Left cardiac atrium (tissue), 4 donors: Measurements from ENCODE around the gene HOGA1. TPM values are rescaled to one million over a fixed set of nuclear protein-coding genes. Genes with fewer than 3 reads are reported as not detected.
"Not testable (repeated sequence)": the region's sequence is repeated elsewhere in the genome, so short reads cannot be mapped to it uniquely, and the experiment has no call there.

Source experiments
- ATAC-seq, 2 donors: fragments of 200-7000 bp; cut with Tn5 transposase; one replicate each; pipeline ENCODE4 v1.9.1; 2020; ENCODE audit warnings: mild to moderate bottlenecking in 2 of 2, moderate library complexity in 2 of 2
- DNase-seq: peaks from one replicate; pipeline ENCODE4 v3.0.0-alpha.2; 2020
- intact Hi-C, 2 donors: fragments of 100-400 bp; cut with DNase I; formaldehyde crosslinking; loops; one replicate each; pipeline versions ENCODE4 v1.14.1 to v1.15.1; 2022 to 2023
- total RNA-seq, 2 donors: library from RNA; stranded (reverse); fragmentation: NEBNext Ultra II Directional; extraction: Animal tissue kit (Norgen Biotek cat#: 25700); gene quantifications; one replicate each; pipeline ENCODE4 v1.2.1, GENCODE V29; 2021
- donor health status: DM: no; HTN: yes; CAD: no.
- donor health status: DM: no; HTN: yes; CAD: no; lungs with severe emphysema.
- donor health status: DM: yes; HTN: yes; CAD: no.
- donor health status: Dilated cardiomyopathy.

HOGA1 gene
- total RNA-seq, 2 donors from 2014 or later = 7.7 to 13.2 TPM

GRCh38 chr10:97573021-97573420 is 11.2 kb upstream of the HOGA1 start:
- DNase-seq (no peak), ATAC-seq (peak in 1 of 2 donors; percentile 4)
- intact Hi-C loops = loop anchor here (2.0 to 5.0 kb wide), 2 partner anchors 38 to 39 kb away; no protein-coding TSS in a partner anchor

- intact Hi-C loops = loop anchor here (2.0 to 5.0 kb wide), 2 partner anchors 37 to 39 kb away; no protein-coding TSS in a partner anchor
- ATAC-seq (no peak), DNase-seq (no peak)
Observed at GRCh38 chr10:97573672-97574071, 10.5 kb upstream of the HOGA1 start.

- DNase-seq (peak; percentile 70), ATAC-seq (peak; percentile 48 to 78)
- intact Hi-C loops = loop anchor here in 1 of 2 donors (5.0 kb wide), 1 partner anchor 38 kb away; no protein-coding TSS in a partner anchor
Observed at GRCh38 chr10:97574374-97575126, 9.6 kb upstream of the HOGA1 start.

DNA sequence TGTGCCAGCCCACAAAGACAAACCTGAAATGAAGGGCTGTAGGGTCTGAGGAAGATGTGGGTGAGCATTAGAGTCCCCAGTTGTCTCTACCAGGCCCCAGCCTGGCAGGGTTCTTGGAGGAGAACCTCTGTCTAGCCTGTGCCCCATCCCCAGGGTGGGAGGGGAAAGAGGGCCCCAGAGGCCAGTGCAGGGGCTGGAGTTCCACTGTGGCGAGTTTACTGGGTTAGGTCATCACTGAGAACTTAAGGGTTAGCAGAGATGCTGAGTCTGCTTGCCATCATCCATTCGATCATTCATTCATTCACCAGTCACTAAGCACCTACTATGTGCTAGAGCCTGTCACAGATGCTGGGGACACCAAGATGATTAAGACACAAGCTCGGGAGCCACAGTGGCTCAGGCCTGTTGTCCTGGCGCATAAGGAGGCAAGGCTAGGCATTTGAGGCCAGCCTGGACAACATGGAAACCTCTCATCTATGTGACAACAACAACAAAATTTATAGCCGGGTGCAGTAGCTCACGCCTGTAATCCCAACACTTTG is 9.0 kb upstream of the HOGA1 start:
- no peak for DNase-seq
- ATAC-seq = peak in 1 of 2 donors; percentile 4
- intact Hi-C loops = no loop called here

DNA sequence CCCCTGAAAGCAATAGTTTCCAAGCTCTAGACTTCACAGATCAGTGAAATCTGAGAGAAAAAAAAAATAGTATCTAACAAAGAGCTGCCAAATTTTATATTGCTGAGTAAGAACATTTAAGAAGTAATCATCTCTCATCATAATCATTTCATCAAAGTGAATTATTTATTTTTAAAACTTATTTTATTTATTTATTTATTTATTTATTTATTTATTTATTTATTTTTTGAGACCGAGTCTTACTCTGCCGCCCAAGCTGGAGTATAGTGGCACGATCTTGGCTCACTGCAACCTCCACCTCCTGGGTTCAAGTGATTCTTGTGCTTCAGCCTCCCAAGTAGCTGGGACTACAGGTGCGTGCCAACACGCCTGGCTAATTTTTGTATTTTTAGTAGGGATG is 7.7 kb upstream of the HOGA1 start:
- ATAC-seq, intact Hi-C loops, DNase-seq: not testable (repeated sequence)

GRCh38 chr10:97577701-97578100 is 6.5 kb upstream of the HOGA1 start:
- DNase-seq = no peak

DNA sequence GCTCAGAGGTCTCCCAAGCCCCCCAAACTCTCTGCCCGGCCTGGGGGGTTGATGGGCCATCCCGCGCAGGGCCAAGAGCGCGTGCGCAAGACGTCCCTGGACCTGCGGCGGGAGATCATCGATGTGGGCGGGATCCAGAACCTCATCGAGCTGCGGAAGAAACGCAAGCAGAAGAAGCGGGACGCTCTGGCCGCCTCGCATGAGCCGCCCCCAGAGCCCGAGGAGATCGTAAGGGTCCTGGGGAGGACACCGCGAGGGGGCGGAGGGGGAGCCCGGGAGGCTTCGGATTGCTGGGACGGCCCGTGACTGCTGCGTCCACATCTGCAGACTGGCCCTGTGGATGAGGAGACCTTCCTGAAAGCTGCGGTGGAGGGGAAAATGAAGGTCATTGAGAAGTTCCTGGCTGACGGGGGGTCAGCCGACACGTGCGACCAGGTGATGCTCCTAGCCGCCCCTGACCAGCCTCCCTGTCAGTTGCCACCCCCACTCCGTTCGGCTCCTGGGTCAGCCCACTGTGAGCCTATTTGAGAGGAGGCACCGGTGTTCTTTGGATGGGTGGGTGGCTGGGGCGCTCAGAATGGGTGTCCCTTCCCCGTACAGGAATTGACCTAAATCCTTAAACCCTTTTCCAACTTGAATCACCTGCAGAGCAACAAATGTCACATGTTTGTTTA is 5.9 kb upstream of the HOGA1 start:
- DNase-seq = no peak
- ATAC-seq = no peak
- intact Hi-C loops = no loop called here

More at GRCh38 chr10:97577701-97578100, 6.5 kb upstream of the HOGA1 start:
- no peak for ATAC-seq
- intact Hi-C loops = no loop called here

DNA sequence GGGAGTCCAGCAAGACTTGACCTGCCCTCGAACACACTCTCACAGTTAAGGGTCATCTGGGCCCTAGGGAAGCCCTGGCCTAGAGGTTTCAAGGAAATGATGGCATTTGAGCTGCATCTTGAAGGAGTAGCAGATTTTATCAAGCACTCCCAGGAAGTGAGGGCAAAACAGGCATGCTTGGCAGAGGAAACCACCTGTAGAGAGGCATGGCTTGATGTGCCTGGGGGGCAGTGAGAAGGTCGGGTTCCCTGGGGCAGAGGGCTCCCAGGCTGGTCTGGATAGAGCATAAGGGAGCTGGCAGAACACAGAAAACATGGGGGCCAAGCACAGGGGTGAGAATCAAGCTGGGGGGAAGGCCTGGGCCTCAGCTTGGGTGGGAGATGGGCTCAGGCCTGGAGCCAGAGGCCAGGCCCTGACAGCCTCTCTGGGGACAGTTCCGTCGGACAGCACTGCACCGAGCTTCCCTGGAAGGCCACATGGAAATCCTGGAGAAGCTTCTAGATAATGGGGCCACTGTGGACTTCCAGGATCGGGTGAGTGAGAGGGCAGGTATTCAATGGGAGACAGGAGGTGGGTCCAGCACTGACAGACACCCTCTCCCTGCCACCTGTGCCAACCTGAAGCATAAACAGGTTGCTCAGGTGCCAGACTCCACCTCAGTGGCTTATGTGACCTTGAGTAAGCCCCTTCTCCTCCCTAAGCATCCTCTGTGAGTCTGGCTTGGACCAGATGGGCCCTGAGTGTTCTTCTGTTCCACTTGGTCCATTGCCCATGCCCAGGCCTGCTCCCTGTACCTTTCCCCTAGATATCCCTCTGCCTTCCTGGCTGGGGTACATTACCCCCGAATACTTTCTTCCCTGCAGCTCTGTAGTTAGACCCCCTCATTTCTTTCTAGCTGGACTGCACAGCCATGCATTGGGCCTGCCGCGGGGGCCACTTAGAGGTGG is 3.5 kb upstream of the HOGA1 start:
- DNase-seq (no peak), ATAC-seq (no peak)
- intact Hi-C loops = no loop called here

DNA sequence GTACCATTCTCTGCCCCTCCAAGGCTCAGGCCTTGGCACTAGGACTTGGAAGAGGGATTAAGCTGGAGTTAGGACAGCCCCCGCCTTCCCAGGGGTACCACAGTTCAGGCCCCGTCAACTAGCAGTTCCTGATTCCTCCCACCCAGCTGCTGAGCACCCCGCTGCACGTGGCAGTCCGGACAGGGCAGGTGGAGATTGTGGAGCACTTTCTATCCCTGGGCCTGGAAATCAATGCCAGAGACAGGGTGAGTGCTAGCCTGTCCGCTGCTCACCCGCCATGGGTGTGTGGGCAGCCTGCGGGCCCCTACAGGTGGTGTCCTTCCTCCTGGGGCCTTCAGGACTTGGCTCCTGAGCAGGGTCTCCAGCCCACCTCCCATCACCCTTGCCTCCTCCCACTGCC is 2.0 kb upstream of the HOGA1 start:
- DNase-seq (no peak), ATAC-seq (no peak)
- intact Hi-C loops = no loop called here

GRCh38 chr10:97583476-97583875 is 713 bp upstream of the HOGA1 start:
- DNase-seq = no peak
- intact Hi-C loops = no loop called here
- no peak for ATAC-seq

- DNase-seq (no peak), ATAC-seq (peak in 1 of 2 donors; percentile 31)
- intact Hi-C loops = no loop called here
Observed at GRCh38 chr10:97584798-97585438, 729 bp downstream of the HOGA1 start.

- intact Hi-C loops = no loop called here
- no peak for ATAC-seq
- DNase-seq = no peak
Observed at GRCh38 chr10:97585439-97585811, 1.2 kb downstream of the HOGA1 start.

GRCh38 chr10:97587183-97587582 is 3.0 kb downstream of the HOGA1 start:
- DNase-seq = no peak
- no peak for ATAC-seq
- intact Hi-C loops = no loop called here

- ATAC-seq (no peak), DNase-seq (no peak)
- intact Hi-C loops = no loop called here
Observed at GRCh38 chr10:97589479-97589878, 5.3 kb downstream of the HOGA1 start, which contains the start of gene C10orf62. Gene C10orf62, plus strand, starts transcription at chr10:97589721. Its CDS starts 177 bp downstream, at chr10:97589898.

GRCh38 chr10:97590082-97590747 is 6.0 kb downstream of the HOGA1 start:
- ATAC-seq (no peak), DNase-seq (no peak)
- intact Hi-C loops = no loop called here

DNA sequence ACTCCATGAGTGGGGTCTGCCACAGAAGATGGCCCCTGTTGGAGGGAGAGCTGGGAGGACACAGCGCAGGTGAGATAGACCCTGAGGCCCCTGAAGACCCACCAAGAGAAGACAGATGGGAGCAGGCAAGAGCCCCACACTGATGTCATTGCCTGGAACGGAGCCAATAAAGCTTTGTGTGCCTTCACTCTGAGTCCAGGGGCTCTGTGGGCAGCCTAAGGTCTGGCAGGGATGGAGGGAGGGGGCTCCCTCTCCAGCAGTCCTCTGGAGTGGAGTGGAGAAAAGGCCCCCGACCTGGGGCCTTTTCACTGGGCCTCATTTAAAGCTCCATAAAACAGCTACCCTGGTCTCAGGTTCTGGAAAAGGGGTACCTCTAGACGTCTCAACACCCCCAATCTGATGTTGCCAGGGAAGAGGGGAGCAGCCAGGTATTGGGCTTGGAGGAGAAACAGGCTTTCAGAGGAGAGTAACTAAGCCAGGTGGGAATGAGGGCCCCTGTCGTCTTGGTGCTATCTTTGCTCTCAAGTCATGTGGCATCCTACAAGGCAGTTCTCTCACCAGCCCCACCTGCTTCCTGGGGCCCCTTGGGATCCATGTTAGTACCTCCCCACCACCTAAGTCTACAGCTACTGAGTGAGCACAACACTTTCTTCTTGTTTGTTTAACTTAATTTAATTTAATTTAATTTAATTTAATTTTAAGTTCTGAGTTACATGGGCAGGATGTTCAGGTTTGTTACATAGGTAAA is 6.7 kb downstream of the HOGA1 start:
- no peak for DNase-seq
- ATAC-seq = peak in 1 of 2 donors; percentile 19
- intact Hi-C loops = no loop called here

- no peak for ATAC-seq
- no peak for DNase-seq
- intact Hi-C loops = no loop called here
Observed at GRCh38 chr10:97593421-97593820, 9.2 kb downstream of the HOGA1 start.
